ENCODE data around the gene PCDH9. TPM values are rescaled to one million over a fixed set of nuclear protein-coding genes. Genes with fewer than 3 reads are reported as not detected.

The PCDH9 gene
- total RNA-seq, 1 experiment from 2014 or later: 10.1 TPM

GRCh38 chr13:67151652-67152051 lies 78.5 kb downstream of the PCDH9 start:
- Mint-ChIP-seq H3K36me3 (ENCODE audit: insufficient read depth, unreplicated experiment) (no peaks in the 10 kb centered on the region), H3K4me1 (ENCODE audit: insufficient read depth, unreplicated experiment) (peaks cover 17% of the 10 kb centered on the region), H3K27me3 (ENCODE audit: insufficient read depth, unreplicated experiment) (no peaks in the 10 kb centered on the region), H3K9me3 (ENCODE audit: unreplicated experiment) (no peaks in the 10 kb centered on the region), H3K4me3 (ENCODE audit: unreplicated experiment) (no peak overlapping the region), H3K27ac (ENCODE audit: low read depth, unreplicated experiment) (no peak overlapping the region)
- TF ChIP-seq, protein P1, sequence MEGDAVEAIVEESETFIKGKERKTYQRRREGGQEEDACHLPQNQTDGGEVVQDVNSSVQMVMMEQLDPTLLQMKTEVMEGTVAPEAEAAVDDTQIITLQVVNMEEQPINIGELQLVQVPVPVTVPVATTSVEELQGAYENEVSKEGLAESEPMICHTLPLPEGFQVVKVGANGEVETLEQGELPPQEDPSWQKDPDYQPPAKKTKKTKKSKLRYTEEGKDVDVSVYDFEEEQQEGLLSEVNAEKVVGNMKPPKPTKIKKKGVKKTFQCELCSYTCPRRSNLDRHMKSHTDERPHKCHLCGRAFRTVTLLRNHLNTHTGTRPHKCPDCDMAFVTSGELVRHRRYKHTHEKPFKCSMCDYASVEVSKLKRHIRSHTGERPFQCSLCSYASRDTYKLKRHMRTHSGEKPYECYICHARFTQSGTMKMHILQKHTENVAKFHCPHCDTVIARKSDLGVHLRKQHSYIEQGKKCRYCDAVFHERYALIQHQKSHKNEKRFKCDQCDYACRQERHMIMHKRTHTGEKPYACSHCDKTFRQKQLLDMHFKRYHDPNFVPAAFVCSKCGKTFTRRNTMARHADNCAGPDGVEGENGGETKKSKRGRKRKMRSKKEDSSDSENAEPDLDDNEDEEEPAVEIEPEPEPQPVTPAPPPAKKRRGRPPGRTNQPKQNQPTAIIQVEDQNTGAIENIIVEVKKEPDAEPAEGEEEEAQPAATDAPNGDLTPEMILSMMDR (IDR thresholded peaks at IDR 0.05; ENCODE audit: unreplicated experiment): no peak
- DNase-seq (ENCODE audit: unreplicated experiment): no peak
- BruUV-seq (replicated peaks): no TSS peak
- intact Hi-C loops (cut with micrococcal nuclease): no loop called here
- POLR2A ChIA-PET: interaction anchor here (0.8 to 1.5 kb wide), 2 partner anchors 11 kb away, joined by 3 to 4 read pairs; no protein-coding TSS in a partner anchor
- CTCF ChIA-PET: no interaction called here

- TF ChIP-seq, protein P1 (IDR thresholded peaks at IDR 0.05; ENCODE audit: unreplicated experiment): no peak
- no peaks in the 10 kb centered on the region for H3K9me3 Mint-ChIP-seq (ENCODE audit: unreplicated experiment)
- BruUV-seq (replicated peaks): no TSS peak
- intact Hi-C loops (cut with micrococcal nuclease): no loop called here
- H3K4me3 Mint-ChIP-seq (ENCODE audit: unreplicated experiment): no peak overlapping the region
- peaks cover 17% of the 10 kb centered on the region for H3K4me1 Mint-ChIP-seq (ENCODE audit: insufficient read depth, unreplicated experiment)
- H3K36me3 Mint-ChIP-seq (ENCODE audit: insufficient read depth, unreplicated experiment): no peaks in the 10 kb centered on the region
- H3K27me3 Mint-ChIP-seq (ENCODE audit: insufficient read depth, unreplicated experiment): no peaks in the 10 kb centered on the region
- H3K27ac Mint-ChIP-seq (ENCODE audit: low read depth, unreplicated experiment): no peak overlapping the region
- ChIA-PET CTCF (no interaction called here), POLR2A (interaction anchor here (0.6 to 0.8 kb wide), 2 partner anchors 12 to 27 kb away, joined by 3 to 4 read pairs; no protein-coding TSS in a partner anchor)
- no peak for DNase-seq (ENCODE audit: unreplicated experiment)
Observed at GRCh38 chr13:67150608-67151007, 79.5 kb downstream of the PCDH9 start.

GRCh38 chr13:67148161-67148571 lies 82.0 kb downstream of the PCDH9 start:
- POLR2A ChIA-PET: interaction anchor here (0.7 kb wide), 1 partner anchor 1216 kb away, joined by 4 read pairs; no protein-coding TSS in a partner anchor
- intact Hi-C loops (cut with micrococcal nuclease): no loop called here
- no TSS peak for BruUV-seq (replicated peaks)
- Mint-ChIP-seq H3K4me1 (ENCODE audit: insufficient read depth, unreplicated experiment) (peaks cover 27% of the 10 kb centered on the region), H3K27me3 (ENCODE audit: insufficient read depth, unreplicated experiment) (no peaks in the 10 kb centered on the region), H3K36me3 (ENCODE audit: insufficient read depth, unreplicated experiment) (no peaks in the 10 kb centered on the region), H3K27ac (ENCODE audit: low read depth, unreplicated experiment) (peak overlapping the region; percentile 49), H3K9me3 (ENCODE audit: unreplicated experiment) (no peaks in the 10 kb centered on the region), H3K4me3 (ENCODE audit: unreplicated experiment) (no peak overlapping the region)
- CTCF ChIA-PET: no interaction called here
- peak; percentile 17 for DNase-seq (ENCODE audit: unreplicated experiment)
- TF ChIP-seq, protein P1 (IDR thresholded peaks at IDR 0.05; ENCODE audit: unreplicated experiment): no peak

DNA sequence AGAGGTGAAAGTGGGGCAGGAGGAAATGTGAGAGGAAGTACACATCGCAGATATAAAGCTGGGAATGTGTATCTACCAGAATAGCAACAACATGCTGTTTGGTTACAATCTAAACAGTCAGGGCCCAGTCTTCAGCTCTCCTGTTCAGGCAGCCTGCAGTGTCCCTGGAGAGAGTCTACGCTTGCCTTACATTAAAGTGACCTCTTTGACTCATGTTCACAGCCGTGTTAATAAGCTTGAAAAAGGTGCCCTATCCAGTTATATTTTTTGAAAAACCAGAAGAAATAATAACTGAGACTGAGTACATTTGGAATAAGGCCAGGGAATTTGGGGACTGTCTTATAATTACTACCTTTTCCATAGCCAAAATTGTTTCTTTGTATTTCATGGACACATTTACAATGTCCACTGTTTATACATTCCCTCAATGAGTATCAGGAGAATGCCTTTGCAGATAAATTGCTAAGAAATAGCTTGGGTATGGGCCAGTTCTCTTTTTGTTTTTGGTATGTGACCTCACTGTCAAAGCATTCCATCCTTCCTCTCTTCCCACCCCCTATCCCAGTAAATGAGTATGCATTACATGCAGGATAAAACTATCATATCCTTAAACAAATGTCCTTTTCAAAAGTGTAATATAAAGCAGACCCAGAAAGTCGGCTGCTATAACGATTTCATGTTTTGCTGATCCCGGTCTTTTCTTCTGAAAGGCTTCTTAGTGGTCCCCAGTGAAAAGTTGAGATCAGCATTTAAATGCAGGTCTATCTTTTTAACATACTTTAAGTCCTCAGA lies 82.6 kb downstream of the PCDH9 start:
- no peaks in the 10 kb centered on the region for H3K27me3 Mint-ChIP-seq (ENCODE audit: insufficient read depth, unreplicated experiment)
- peak overlapping the region; percentile 49 for H3K27ac Mint-ChIP-seq (ENCODE audit: low read depth, unreplicated experiment)
- no peaks in the 10 kb centered on the region for H3K9me3 Mint-ChIP-seq (ENCODE audit: unreplicated experiment)

More for the DNA sequence above, 82.6 kb downstream of the PCDH9 start:
- BruUV-seq (replicated peaks): no TSS peak
- Mint-ChIP-seq H3K4me3 (ENCODE audit: unreplicated experiment) (peak overlapping the region; percentile 20), H3K4me1 (ENCODE audit: insufficient read depth, unreplicated experiment) (peaks cover 27% of the 10 kb centered on the region), H3K36me3 (ENCODE audit: insufficient read depth, unreplicated experiment) (no peaks in the 10 kb centered on the region)
- intact Hi-C loops (cut with micrococcal nuclease): no loop called here
- ChIA-PET CTCF (interaction anchor here (0.6 kb wide), 1 partner anchor 483 kb away, joined by 7 read pairs; no protein-coding TSS in a partner anchor), POLR2A (no interaction called here)
- TF ChIP-seq, protein P1 (IDR thresholded peaks at IDR 0.05; ENCODE audit: unreplicated experiment): no peak
- DNase-seq (ENCODE audit: unreplicated experiment): peak; percentile 9

All from MCF 10A (cell line).